Measurements from ENCODE around the gene PTPN22. TPM values are rescaled to one million over a fixed set of nuclear protein-coding genes. Genes with fewer than 3 reads are reported as not detected.

Gene PTPN22
- total RNA-seq, 3 donors from 2014 or later (not counting 1 experiment from before 2014, with no cell fraction given), result 98.4 to 122 (median 104) TPM

- Histone ChIP-seq H3K36me3 (ENCODE audit: control insufficient read depth, insufficient read depth, low read length) (peaks cover 70% of the 10 kb centered on the region), H3K27ac (ENCODE audit: low read length) (no peak overlapping the region), H3K9me3 (ENCODE audit: control insufficient read depth, insufficient read depth, low read length) (no peaks in the 10 kb centered on the region), H3K4me1 (ENCODE audit: control insufficient read depth, insufficient read depth, low read length) (peaks cover 18% of the 10 kb centered on the region), H3K27me3 (ENCODE audit: control insufficient read depth, insufficient read depth, low read length) (no peaks in the 10 kb centered on the region), H3K4me3 (ENCODE audit: low read length) (no peak overlapping the region)
- H3K27ac Mint-ChIP-seq, result peak overlapping the region in 1 of 2 donors; percentile 75
- intact Hi-C loops (cut with micrococcal nuclease), result no loop called here
- DNase-seq (no peak), ATAC-seq (no peak)
- H3K27me3 Mint-ChIP-seq (ENCODE audit: low read depth in 2 of 2), result no peaks in the 10 kb centered on the region
- H3K4me3 Mint-ChIP-seq, result no peak overlapping the region
- TF ChIP-seq CTCF (IDR thresholded peaks at IDR 0.05), result no peak
- H3K36me3 Mint-ChIP-seq, result peaks cover 47% of the 10 kb centered on the region
- no peaks in the 10 kb centered on the region for H3K9me3 Mint-ChIP-seq
- H3K4me1 Mint-ChIP-seq, result peaks cover 66% of the 10 kb centered on the region in 2 donors
These were observed 27.6 kb upstream of the PTPN22 start for GRCh38 chr1:113899111-113899510.

- H3K4me3 Mint-ChIP-seq, result no peak overlapping the region
- 69% methylated on average over 1 of the region's 1 CpG for WGBS (ENCODE audit: insufficient coverage)
- H3K27me3 Mint-ChIP-seq (ENCODE audit: low read depth in 2 of 2), result no peaks in the 10 kb centered on the region
- peaks cover 50% of the 10 kb centered on the region for H3K36me3 Mint-ChIP-seq
- ATAC-seq (no peak), DNase-seq (no peak)
- Histone ChIP-seq H3K36me3 (ENCODE audit: control insufficient read depth, insufficient read depth, low read length) (peaks cover 76% of the 10 kb centered on the region), H3K4me3 (ENCODE audit: low read length) (no peak overlapping the region), H3K9me3 (ENCODE audit: control insufficient read depth, insufficient read depth, low read length) (no peaks in the 10 kb centered on the region), H3K27ac (ENCODE audit: low read length) (no peak overlapping the region), H3K27me3 (ENCODE audit: control insufficient read depth, insufficient read depth, low read length) (no peaks in the 10 kb centered on the region), H3K4me1 (ENCODE audit: control insufficient read depth, insufficient read depth, low read length) (peaks cover 12% of the 10 kb centered on the region)
- intact Hi-C loops (cut with micrococcal nuclease), result no loop called here
- TF ChIP-seq CTCF (IDR thresholded peaks at IDR 0.05), result no peak
- no peaks in the 10 kb centered on the region for H3K9me3 Mint-ChIP-seq
- peak overlapping the region; percentile 31 to 75 for H3K27ac Mint-ChIP-seq
- H3K4me1 Mint-ChIP-seq, result peaks cover 61 to 66% of the 10 kb centered on the region in 2 donors
These were observed 26.8 kb upstream of the PTPN22 start for GRCh38 chr1:113898241-113898814.

GRCh38 chr1:113895961-113896360 is 24.4 kb upstream of the PTPN22 start:
- no peak overlapping the region for H3K27ac ChIP-seq (ENCODE audit: low read length)
- H3K4me1 ChIP-seq (ENCODE audit: control insufficient read depth, insufficient read depth, low read length), result no peaks in the 10 kb centered on the region
- no peak overlapping the region for H3K4me3 Mint-ChIP-seq
- H3K4me3 ChIP-seq (ENCODE audit: low read length), result no peak overlapping the region
- H3K36me3 ChIP-seq (ENCODE audit: control insufficient read depth, insufficient read depth, low read length), result peaks cover 69% of the 10 kb centered on the region
- H3K27ac Mint-ChIP-seq, result no peak overlapping the region
- no peaks in the 10 kb centered on the region for H3K9me3 Mint-ChIP-seq
- WGBS (ENCODE audit: insufficient coverage), result 96% methylated on average over 8 of the region's 8 CpGs
- ATAC-seq, result no peak
- no peaks in the 10 kb centered on the region for H3K27me3 Mint-ChIP-seq (ENCODE audit: low read depth in 2 of 2)
- no peak for DNase-seq
- H3K4me1 Mint-ChIP-seq, result peaks cover 37 to 42% of the 10 kb centered on the region in 2 donors
- TF ChIP-seq CTCF (IDR thresholded peaks at IDR 0.05), result no peak
- H3K9me3 ChIP-seq (ENCODE audit: control insufficient read depth, insufficient read depth, low read length), result no peaks in the 10 kb centered on the region
- intact Hi-C loops (cut with micrococcal nuclease), result no loop called here
- no peaks in the 10 kb centered on the region for H3K27me3 ChIP-seq (ENCODE audit: control insufficient read depth, insufficient read depth, low read length)
- peaks cover 50% of the 10 kb centered on the region for H3K36me3 Mint-ChIP-seq

GRCh38 chr1:113895098-113895497 is 23.6 kb upstream of the PTPN22 start:
- ATAC-seq (no peak), DNase-seq (no peak)
- Mint-ChIP-seq H3K4me3 (no peak overlapping the region), H3K36me3 (peaks cover 47% of the 10 kb centered on the region), H3K27ac (peak overlapping the region; percentile 67 to 68), H3K4me1 (peaks cover 41 to 42% of the 10 kb centered on the region in 2 donors), H3K9me3 (no peaks in the 10 kb centered on the region), H3K27me3 (ENCODE audit: low read depth in 2 of 2) (no peaks in the 10 kb centered on the region)
- intact Hi-C loops (cut with micrococcal nuclease), result no loop called here
- no peaks in the 10 kb centered on the region for H3K4me1 ChIP-seq (ENCODE audit: control insufficient read depth, insufficient read depth, low read length)
- no peaks in the 10 kb centered on the region for H3K27me3 ChIP-seq (ENCODE audit: control insufficient read depth, insufficient read depth, low read length)
- H3K36me3 ChIP-seq (ENCODE audit: control insufficient read depth, insufficient read depth, low read length), result peaks cover 63% of the 10 kb centered on the region
- H3K4me3 ChIP-seq (ENCODE audit: low read length), result no peak overlapping the region
- no peak for TF ChIP-seq CTCF (IDR thresholded peaks at IDR 0.05)
- WGBS (ENCODE audit: insufficient coverage), result 96% methylated on average over 6 of the region's 6 CpGs
- H3K27ac ChIP-seq (ENCODE audit: low read length), result no peak overlapping the region
- no peaks in the 10 kb centered on the region for H3K9me3 ChIP-seq (ENCODE audit: control insufficient read depth, insufficient read depth, low read length)

Data from natural killer cell (primary cell).